GM15510 (cell line): ENCODE data around the gene VLDLR.

Source experiments
- POLR2A ChIP-seq: IDR thresholded peaks from 3 replicates; pipeline ENCODE4 v1.6.1; 2011; ENCODE audit warnings: borderline replicate concordance; ENCODE audit not compliant: insufficient read length; ENCODE audit errors: extremely low read depth

VLDLR gene

DNA sequence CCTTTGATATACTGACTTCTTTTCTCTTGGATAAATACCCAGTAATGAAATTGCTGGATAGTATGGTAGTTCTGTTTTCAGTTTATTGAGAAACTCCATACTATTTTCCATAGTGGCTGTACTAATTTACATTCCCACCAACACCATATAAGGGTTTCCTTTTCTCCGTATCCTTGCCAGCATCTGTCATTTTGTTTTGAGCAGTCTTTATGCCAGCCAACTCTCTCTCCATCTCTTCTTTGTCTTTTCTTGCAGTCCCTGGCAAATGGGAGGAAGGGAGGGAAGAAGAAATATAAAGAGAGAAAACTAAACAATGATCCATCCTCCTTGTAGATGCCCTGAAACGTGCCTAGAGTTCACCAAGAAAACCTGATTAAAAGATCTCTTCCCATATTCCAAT, 9.6 kb upstream of the VLDLR start:
- no peak for TF ChIP-seq POLR2A

DNA sequence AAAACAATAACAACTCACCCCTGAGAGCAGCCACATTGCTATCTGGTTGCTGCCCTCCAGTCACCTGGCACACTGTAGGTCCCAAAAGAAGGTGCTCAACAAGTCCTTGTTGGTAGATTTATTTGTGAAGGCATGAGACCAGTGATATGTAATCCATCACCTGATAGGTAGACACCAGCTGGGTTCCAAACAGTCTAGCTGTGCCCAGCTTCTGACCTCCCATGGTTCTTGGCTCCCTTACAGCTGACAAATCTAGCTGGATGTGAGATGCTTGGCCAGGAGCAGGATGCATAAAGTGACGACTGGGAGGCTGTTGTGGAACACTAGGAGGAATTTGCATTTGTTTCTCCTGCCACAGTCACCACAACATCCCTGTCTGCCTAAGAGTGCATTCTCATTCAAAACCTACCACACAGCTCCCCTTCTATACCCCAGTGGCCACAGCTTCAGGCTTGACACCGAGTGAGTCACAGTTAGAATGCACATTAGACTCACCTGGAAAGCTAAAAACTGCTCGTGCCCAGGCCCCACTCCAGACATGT, 7.8 kb upstream of the VLDLR start:
- TF ChIP-seq POLR2A, result no peak

DNA sequence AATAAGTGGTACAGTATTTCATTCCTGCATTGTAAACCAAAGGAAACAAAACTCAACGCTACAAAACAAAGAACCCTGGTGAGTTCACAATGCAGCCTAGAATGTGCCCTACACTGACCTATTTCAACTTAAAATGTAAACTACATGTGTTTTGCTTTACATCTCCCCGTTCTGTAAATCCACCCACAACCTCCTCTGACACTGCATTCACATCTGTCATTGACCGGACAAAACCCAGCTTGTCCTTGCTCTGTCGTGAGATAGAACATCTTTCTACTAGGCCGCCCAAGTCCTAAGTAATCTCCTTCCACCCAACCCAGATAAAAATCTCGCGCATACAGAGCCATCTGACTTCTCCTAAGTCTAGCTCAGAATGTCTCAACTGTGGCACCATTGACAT, 6.1 kb upstream of the VLDLR start:
- no peak for TF ChIP-seq POLR2A

DNA sequence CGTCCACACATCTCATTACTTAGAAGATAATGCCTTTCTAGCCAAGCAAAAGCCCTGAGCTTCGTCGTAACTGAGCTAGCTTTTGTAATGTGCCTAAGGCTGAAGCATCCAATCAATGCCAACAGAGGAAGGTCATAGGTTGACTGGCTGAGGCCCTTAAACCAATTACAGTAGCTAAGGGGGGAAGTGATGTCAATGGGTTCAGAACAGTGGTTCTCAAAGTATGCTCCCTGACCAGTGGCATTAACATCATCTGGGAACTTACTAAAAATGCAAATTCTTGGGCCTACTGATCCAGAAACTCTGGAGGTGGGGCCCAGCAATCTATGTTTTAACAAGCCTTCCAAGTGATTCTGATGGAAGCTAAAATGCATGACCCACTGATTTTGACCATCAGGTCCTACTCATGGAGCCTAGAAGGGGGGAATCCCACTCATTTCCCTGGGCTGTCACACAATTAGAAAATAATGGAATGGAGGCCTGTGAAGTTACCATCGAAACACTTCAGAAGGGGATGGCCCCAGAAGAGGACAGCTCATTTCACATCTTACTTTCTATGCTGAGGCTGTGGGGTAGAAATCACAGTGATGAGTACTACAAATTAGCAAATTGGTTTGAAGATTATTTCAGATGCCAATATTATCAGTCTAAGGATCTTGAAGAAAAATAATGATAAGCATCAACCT, 4.8 kb upstream of the VLDLR start:
- TF ChIP-seq POLR2A, result no peak

DNA sequence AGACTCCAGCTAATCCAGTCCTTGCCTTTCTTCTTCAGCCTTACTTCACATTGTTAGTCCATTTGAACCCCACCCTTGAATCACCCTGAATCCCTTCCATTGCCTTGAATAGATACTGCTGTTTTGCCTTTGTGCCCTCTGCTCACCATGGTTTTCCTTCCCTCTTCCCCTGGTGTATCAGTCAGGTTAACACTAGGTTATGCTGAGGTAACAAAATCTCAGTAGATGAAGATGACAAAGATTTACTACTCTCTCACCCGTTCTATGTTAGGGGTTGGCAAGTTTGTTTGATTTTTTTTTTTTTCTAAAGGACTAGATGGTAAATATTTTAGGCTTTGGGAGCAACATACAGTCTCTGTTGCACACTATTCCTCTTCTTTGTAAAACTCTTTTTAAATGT, 3.3 kb upstream of the VLDLR start:
- no peak for TF ChIP-seq POLR2A

DNA sequence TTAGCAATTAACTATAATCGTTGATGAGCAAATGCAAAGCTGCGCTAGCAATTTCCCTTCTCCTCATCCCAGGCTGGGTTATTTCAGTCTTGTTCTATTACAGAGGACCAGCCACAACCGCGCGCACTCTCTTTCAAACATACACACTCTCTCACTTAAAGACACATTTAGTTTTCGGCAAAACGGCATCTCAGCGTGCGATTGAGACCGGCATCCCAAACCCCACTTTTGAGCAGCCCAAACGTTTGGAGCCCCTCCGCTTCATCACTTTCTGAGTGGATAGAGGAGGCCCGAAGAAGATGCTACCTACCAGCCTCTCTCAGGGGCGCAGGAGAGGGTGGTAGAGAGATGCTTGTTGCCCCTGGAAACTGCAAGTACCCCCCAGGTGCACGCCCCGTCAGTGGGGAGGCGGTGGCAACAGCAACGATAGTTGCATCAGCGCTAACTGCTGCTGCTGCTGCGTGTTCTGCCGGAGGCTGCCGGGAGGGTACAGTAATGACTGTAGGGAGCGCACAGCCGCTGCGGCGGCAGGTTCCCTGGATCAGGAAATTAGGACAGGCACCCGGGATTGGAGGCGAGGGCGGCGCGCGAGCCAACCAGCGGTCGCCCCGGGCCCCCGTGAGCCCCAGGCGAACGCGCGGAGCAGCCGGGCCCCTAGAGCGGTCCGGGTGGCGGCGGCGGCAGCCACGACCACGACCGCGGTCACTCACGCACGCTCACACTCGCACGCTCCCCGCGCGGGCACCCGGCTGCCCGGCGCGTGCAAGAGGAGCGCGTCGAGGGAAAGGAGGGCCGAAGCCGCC, 467 bp upstream of the VLDLR start:
- no peak for TF ChIP-seq POLR2A

DNA sequence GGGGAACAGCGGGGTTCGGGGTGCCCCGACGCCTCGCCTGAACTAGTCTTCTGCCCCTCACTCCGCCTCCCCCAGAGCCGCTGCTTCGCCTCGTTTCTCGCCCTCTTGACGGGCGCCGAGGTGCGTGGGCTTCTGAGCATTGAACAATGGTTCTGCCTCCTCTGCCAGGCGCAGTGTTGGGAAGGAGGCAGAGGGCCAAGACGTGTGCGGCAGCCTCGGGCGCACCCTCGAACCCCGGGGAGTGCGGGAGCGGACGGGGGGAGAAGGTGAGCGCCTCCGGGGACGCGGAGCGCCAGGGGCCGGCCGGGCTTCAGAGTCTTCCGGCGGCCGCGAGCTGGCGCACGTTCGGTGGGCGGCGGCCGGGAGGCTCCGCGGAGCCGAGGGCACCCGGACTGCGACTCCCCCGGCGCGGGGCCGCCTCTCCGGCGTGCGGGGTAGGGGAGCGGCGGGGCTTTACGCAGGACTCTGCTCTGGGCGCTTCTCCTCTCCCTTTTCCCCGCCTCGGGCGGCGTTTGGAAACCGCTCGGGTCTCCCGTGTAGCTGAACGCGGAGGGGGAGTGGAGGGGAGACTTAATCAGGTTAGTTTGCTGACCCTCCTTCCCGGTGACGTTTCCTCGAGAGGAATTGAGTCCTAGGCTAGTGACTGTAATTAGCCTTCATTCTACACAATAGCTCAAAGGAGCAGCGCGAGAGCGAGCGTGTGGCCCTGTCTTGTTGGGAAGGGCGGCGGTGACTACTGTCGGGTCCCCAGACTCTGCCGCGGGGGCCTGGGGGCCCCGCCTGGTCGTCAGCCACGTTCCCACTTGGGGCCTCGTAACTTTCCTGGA, 1.1 kb downstream of the VLDLR start:
- no peak for TF ChIP-seq POLR2A

DNA sequence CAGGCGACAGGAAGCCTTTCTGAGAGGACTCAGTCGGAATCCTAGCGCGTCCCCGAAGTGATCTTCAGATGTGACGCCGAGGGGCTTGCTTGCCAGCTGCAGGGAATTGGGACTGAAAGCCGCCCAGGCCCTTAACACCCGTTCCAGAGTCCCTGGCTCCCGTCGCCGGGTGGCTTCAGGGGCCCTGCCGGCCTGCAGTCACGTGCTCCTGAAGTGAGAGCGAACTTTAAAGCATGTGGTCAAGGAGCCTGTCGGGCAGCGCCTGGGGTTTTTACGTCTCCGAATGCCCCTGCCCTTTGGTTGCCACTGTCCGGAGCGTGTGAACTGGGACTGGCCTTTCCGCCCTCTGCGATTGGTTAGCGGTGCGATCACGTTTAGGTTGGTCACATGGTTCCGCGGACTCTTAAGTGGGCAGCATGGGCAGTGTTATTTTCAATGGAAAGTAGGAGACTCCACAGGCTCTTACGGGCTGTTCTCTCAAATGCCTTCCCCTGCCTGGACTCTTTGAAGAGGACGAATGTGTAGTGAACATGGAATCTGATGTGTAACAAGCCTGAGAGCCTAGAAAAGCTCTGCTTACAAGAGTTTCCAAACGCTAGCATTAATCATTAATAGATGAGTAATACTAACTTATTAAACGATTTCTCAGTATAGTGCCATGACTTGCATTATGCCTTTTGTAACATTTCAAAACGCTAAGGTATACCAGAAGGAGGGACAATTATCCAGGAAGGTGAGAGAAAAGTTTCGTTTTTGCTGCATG, 1.9 kb downstream of the VLDLR start:
- no peak for TF ChIP-seq POLR2A

DNA sequence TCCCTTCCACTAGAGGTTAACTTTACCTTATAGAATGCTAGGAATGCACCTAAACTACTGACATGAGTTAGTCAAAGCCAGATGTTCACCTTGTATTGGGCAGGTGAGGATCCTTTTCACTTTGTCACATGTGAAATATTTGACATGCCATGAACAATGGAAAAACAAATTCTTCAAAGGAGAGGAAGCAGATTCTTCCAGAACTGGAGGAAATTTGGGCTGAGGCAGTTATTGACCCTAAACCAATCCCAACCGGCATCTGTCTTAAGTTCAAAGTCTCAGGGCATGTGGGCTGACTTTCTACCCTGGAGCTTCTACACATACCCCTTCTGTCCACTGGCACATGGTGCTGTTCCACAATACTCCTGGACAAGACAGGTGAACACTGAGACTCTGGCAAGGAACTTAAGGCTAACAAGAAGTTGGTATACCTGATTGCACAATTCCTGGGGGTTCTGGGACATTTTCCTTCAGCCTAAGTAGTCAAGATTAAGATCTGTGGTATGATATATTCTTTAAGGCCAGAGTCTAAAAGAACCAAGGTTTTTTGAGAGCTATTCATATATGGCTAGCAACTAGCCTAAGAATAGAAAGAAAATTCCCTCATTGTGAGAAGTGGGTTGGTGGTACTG, 2.6 kb downstream of the VLDLR start:
- no peak for TF ChIP-seq POLR2A

DNA sequence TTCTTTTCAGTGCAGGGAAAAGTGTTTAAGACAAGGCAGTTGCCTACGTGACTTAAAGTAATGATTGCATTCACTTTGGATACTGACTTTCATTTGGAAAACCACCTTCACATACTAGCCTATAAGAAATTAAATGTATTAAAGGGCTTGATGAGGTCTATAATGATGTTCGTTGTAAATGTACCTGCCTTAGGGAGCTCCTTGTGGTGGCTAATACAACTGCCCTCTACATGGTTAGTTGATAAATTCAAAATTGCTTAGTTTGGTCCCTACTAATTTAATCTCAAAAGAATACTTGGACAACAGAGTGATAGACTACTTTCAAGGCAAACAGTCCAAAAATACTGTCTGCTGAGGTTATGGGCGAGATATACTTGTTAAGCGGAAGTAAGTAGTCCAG, 3.8 kb downstream of the VLDLR start:
- TF ChIP-seq POLR2A, result no peak

DNA sequence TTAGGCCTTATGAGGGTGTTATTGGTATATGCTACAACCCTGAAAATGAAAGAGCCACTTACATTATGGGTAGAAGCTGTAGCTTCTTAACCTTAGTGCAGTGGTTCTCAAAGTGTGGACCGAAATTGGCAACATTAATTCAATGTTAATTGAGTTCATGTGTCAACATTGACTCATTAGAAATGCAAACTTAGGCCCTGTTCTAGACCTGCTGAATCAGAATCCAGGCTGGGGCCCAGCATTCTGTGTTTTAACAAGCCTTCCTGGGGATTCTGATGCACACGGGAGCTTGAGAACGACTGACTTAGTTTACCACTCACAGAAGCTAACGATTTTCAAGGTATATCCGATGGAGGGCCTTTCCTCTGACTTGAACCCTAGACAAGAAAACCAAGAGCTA, 7.3 kb downstream of the VLDLR start:
- no peak for TF ChIP-seq POLR2A

DNA sequence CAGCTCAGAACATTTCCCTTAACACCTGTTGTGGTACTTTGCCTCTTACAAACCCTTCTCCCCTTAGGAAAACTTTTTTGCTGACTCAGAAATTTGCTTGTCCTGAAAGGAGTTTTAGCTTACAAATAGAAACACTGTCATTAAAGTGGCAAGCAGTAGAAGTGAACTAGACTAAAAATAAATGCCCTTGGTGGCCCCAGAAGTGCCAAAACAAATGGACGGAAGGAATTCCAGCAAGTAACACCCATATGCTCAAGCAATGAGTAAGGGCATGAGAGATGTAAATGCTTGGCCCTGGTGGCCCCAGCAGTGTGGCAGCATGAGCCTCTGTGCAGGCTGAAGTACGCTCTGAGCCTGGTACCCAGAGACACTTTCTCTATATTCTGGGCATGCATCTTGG, 8.6 kb downstream of the VLDLR start:
- TF ChIP-seq POLR2A, result no peak

DNA sequence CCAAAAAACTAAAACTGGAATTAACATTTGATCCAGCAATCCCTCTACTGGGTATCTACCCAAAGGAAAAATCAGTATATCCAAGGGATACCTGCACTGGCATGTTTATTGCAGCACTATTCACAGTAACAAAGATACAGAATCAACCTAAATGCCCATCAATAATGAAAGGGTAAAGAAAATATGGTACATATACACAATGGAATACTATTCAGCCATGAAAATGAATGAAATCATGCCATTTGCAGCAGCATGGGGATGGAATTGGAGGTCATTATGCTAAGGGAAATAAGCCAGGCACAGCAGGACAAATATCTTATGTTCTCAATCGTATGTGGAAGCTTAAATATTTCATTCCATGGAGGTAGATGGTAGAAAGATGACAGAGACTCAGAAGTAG, 9.7 kb downstream of the VLDLR start:
- TF ChIP-seq POLR2A, result no peak

DNA sequence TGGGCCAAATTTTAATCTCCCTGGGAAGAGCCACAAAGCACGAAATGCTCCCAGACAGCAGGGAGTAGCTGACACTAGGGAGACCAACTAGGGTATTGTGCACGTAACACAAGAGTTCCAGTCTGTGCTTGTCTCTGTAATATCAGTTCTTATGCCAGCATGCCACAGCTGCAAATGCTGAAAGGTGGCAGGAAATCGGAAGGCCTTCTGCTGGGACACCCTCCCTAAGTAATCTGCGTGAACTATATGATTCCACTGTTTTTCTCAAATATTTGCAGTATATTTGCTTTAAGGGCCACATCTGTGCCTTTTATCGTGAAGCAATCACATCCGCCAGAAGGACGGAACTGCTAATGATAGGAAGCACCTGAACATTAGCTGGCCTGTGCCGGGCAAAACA, 12.6 kb downstream of the VLDLR start:
- TF ChIP-seq POLR2A, result no peak
